ENCODE data around the gene CCDC170.

CCDC170 gene

DNA sequence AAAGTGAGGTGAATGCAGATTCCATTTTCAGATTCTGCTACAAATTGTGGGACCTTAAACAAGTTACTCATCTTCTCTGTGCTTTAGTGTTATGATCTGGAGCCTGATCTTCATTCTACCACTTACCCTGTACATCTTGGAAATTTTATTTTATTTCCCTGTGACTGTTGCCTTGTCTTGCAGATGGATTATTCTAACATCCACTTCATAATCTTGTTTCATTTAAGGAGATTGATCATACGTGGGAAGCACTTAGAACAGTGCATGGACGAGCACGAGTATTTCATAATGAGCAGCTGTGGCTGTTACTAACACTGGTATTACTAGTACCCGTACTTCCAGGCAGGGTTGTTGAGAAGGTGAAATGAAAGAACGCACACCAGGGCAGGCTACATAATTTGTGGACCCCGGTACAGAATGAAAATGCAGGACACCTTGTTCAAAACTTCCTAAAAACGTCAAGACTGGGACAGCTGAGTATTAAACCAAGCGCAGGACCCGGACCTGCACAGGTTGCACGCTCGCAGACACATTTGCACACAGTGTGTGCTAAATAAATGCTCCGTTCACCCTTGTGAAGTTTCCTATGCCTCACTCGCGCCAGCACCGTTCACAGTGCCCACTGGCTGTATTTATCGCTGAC, 535 bp upstream of the CCDC170 start:
- TF ChIP-seq, protein P1, sequence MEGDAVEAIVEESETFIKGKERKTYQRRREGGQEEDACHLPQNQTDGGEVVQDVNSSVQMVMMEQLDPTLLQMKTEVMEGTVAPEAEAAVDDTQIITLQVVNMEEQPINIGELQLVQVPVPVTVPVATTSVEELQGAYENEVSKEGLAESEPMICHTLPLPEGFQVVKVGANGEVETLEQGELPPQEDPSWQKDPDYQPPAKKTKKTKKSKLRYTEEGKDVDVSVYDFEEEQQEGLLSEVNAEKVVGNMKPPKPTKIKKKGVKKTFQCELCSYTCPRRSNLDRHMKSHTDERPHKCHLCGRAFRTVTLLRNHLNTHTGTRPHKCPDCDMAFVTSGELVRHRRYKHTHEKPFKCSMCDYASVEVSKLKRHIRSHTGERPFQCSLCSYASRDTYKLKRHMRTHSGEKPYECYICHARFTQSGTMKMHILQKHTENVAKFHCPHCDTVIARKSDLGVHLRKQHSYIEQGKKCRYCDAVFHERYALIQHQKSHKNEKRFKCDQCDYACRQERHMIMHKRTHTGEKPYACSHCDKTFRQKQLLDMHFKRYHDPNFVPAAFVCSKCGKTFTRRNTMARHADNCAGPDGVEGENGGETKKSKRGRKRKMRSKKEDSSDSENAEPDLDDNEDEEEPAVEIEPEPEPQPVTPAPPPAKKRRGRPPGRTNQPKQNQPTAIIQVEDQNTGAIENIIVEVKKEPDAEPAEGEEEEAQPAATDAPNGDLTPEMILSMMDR (conservative IDR thresholded peaks at IDR 0.05; ENCODE audit: low read depth, low read length): no peak
- DNase-seq (ENCODE audit: low read depth): no peak
- H3K4me3 ChIP-seq (ENCODE audit: low read depth, low read length): peak overlapping the region; percentile 67

DNA sequence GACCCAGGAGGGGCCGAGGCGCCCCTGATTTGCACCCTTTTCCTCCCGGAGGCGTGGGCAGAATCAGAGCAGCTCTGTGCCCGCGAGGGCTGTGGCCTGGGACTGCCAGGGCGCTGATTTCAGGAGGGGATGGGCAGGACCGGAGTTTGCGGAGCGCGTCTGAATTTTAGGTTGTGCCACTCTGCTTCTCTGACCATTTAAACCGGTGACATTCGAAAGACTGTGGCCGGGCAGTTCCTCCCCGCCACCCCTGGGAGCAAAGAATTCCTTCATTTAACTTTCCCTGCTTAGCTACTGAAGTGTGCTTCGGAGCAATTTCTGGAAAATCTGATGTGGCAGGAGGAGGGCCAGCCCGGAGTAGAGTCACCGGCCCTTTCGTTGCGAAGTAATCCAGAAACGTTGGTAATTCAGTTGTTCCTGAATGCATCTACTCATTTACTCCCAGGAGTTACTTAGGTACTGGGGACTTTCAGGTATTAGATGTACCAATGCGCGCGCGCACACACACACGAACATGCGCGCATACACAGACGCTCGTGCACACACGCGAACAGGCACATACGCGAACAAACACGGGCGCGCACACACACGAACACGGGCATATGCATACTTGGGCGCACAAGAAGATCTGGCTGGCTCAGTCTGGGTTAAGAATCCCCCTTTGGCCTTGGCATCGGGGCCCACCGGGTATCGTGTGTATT, 568 bp downstream of the CCDC170 start:
- DNase-seq (ENCODE audit: low read depth): peak; percentile 51
- peak overlapping the region; percentile 67 for H3K4me3 ChIP-seq (ENCODE audit: low read depth, low read length)
- TF ChIP-seq, protein P1 (conservative IDR thresholded peaks at IDR 0.05; ENCODE audit: low read depth, low read length): no peak

DNA sequence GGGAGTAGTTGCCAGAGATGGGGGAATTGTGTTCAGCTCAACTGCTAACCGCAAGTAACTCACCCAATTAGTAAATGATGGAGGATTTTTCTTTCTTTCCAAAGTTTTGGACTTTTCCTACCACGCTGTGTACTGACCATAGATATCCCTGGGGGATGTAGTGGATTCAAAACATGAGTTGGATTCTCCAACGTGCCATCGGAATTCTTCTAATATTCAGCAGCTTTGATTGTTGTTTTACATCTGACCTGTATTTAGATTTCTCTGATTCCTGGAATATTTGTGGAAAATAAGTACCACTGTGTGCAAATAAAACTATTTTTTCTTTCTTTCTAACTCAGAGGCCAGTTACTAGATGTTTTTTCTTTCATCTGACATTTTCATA, 1.1 kb downstream of the CCDC170 start:
- H3K4me3 ChIP-seq (ENCODE audit: low read depth, low read length): peak overlapping the region; percentile 67
- TF ChIP-seq, protein P1 (conservative IDR thresholded peaks at IDR 0.05; ENCODE audit: low read depth, low read length): no peak
- no peak for DNase-seq (ENCODE audit: low read depth)

DNA sequence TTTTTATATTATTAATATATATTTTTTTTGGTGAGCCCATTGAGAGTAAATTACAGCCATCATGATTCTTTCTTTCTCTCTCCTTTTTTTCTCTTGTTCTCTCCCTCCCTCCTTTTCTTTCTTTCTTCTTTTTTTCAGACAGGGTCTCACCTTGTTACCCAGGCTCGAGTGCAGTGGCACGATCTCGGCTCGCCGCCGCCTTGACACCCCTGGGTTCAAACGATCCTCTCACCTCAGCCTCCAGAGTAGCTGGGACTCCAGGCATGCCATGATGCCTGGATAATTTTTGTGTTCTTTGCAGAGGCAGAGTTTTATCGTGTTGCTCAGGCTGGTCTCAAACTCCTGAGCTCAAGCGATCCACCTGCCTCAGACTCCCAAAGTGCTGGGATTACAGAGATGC, 1.6 kb downstream of the CCDC170 start:
- no peak overlapping the region for H3K4me3 ChIP-seq (ENCODE audit: low read depth, low read length)
- TF ChIP-seq, protein P1 (conservative IDR thresholded peaks at IDR 0.05; ENCODE audit: low read depth, low read length): no peak
- no peak for DNase-seq (ENCODE audit: low read depth)

DNA sequence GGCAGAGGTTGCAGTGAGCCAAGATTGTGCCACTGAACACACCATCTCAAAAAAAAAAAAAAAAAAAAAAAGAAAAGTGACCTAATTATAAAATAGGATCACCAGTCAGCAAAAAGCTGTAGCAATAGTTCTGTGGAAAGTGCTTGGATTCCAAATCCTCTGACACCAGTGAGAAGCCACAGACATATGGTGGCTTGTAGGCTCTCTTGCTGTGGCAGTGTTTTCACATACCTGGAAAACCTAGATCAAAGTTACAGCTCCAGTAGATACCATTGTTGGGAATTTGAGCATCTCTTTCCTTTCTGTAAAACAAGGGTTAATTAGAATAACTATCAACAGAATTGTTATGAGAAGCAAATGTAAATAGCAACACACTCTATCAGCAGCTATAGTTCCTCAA, 4.1 kb downstream of the CCDC170 start:
- DNase-seq (ENCODE audit: low read depth): no peak
- TF ChIP-seq, protein P1 (conservative IDR thresholded peaks at IDR 0.05; ENCODE audit: low read depth, low read length): no peak
- H3K4me3 ChIP-seq (ENCODE audit: low read depth, low read length): no peak overlapping the region

DNA sequence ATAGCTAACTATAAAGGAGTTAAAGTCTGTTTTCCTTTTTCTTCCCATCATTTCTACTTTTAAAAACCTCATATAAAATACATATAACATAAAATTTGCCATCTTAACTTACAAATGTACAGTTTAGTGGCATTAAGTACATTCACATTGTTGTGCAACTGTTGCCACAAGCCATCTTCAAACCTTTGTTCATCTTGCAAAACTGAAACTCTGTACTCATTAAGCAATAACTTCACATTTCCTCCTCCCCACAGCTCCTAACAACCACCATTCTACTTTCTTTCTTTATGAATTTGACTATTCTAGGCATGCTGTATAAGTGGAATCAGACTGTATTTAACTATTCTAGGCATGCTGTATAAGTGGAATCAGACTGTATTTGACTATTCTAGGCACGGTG, 4.5 kb downstream of the CCDC170 start:
- peak; percentile 52 for DNase-seq (ENCODE audit: low read depth)
- TF ChIP-seq, protein P1 (conservative IDR thresholded peaks at IDR 0.05; ENCODE audit: low read depth, low read length): no peak
- H3K4me3 ChIP-seq (ENCODE audit: low read depth, low read length): no peak overlapping the region

DNA sequence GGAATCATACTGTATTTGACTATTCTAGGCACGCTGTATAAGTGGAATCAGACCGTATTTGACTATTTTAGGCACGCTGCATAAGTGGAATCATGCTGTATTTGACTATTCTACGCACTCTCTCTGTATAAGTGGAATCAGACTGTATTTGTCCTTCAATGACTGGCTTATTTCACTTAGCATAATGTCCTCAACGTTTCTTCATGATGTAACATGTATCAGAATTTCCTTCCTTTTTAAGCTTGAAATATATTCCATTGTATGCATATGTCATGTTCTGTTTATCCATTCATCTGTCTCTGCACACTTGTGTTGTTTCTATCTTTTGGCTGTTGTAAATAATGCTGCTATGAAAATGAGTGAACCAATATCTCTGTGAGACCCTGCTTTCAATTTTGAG, 5.7 kb downstream of the CCDC170 start:
- no peak overlapping the region for H3K4me3 ChIP-seq (ENCODE audit: low read depth, low read length)
- TF ChIP-seq, protein P1 (conservative IDR thresholded peaks at IDR 0.05; ENCODE audit: low read depth, low read length): no peak
- DNase-seq (ENCODE audit: low read depth): no peak

Measured in choroid plexus epithelial cell (primary cell).